B cell (primary cell): Measurements from ENCODE around the gene STAT2.

ENCODE experiments used
- EZH2 ChIP-seq: IDR thresholded peaks from 2 replicates; pipeline ENCODE4 v1.6.1; 2012; ENCODE audit warnings: borderline replicate concordance, low read depth, mild to moderate bottlenecking, moderate library complexity, low read length; ENCODE audit not compliant: insufficient read depth, poor library complexity, severe bottlenecking
- TF ChIP-seq, protein P1 (sequence below): fragments of 200-600 bp; IDR thresholded peaks from one replicate; pipeline ENCODE4 v1.8.0; 2022; ENCODE audit warnings: antibody characterized with exemption, mild to moderate bottlenecking

DNA sequence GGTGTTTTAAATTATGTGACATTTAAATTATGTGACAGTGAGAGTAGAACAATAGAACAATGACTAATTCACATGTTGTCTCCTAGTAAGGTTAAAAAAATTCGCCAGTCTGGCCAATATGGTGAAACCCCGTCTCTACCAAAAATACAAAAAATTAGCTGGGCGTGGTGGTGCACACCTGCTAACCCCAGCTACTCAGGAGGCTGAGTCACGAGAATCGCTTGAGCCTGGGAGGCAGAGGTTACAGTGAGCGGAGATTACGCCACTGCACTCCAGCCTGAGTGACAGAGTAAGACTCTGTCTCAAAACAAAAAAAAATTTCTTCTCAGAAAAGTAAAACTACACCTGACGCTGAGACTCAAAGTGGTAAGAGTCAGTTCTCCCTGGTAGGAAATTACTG, 62.5 kb downstream of the STAT2 start:
- TF ChIP-seq, protein P1, sequence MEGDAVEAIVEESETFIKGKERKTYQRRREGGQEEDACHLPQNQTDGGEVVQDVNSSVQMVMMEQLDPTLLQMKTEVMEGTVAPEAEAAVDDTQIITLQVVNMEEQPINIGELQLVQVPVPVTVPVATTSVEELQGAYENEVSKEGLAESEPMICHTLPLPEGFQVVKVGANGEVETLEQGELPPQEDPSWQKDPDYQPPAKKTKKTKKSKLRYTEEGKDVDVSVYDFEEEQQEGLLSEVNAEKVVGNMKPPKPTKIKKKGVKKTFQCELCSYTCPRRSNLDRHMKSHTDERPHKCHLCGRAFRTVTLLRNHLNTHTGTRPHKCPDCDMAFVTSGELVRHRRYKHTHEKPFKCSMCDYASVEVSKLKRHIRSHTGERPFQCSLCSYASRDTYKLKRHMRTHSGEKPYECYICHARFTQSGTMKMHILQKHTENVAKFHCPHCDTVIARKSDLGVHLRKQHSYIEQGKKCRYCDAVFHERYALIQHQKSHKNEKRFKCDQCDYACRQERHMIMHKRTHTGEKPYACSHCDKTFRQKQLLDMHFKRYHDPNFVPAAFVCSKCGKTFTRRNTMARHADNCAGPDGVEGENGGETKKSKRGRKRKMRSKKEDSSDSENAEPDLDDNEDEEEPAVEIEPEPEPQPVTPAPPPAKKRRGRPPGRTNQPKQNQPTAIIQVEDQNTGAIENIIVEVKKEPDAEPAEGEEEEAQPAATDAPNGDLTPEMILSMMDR, result no peak
- TF ChIP-seq EZH2, result no peak
